Stomach (tissue), 4 donors: ENCODE results near the gene BMP5.

Source experiments
- CTCF ChIP-seq, 7 experiments: fragments of 450-650 bp in 4 of 7; fragments of 200-600 bp in 3 of 7; sonication (generic) in 3 of 7; IDR thresholded peaks; one replicate each; pipeline ENCODE4 v1.5.1; 2016 to 2019; ENCODE audit warnings: antibody characterized with exemption in 7 of 7, control low read depth in 2 of 7, mild to moderate bottlenecking in 1 of 7
- EP300 ChIP-seq: sonication (generic); formaldehyde crosslinking; IDR thresholded peaks from one replicate; pipeline ENCODE4 v1.6.1; 2017; ENCODE audit warnings: antibody characterized with exemption
- POLR2A ChIP-seq, 4 donors: fragments of 450-650 bp; IDR thresholded peaks; one replicate each; pipeline ENCODE4 v1.6.1; 2016; ENCODE audit warnings: antibody characterized with exemption in 4 of 4, control low read depth in 2 of 4, mild to moderate bottlenecking in 1 of 4, moderate library complexity in 1 of 4
- POLR2AphosphoS5 ChIP-seq, 3 donors: sonication (generic); formaldehyde crosslinking; IDR thresholded peaks; one replicate each; pipeline ENCODE4 v1.6.1; 2016; ENCODE audit warnings: antibody characterized with exemption in 3 of 3

GRCh38 chr6:55919716-55920308, 44.4 kb upstream of the BMP5 start:
- no peak for TF ChIP-seq CTCF (IDR thresholded peaks at IDR 0.05)
- TF ChIP-seq POLR2A (IDR thresholded peaks at IDR 0.05): no peak
- no peak for TF ChIP-seq POLR2AphosphoS5 (IDR thresholded peaks at IDR 0.05)
- no peak for TF ChIP-seq EP300
